H9 (cell line): ENCODE results near the gene IRX4. TPM values are rescaled to one million over a fixed set of nuclear protein-coding genes. Genes with fewer than 3 reads are reported as not detected.

Source experiments
- DNase-seq: peaks from one replicate; pipeline ENCODE4 v3.0.0-alpha.2; 2017
- H2AFZ ChIP-seq: one replicate; pipeline ENCODE4 v1.6.1; 2013; ENCODE audit warnings: mild to moderate bottlenecking, low read length, control low read depth, moderate library complexity
- H2AK5ac ChIP-seq: 2 replicates; pipeline ENCODE4 v1.6.1; 2013; ENCODE audit warnings: low read length, control low read depth, mixed read lengths; ENCODE audit not compliant: insufficient read length
- H2BK120ac ChIP-seq: one replicate; pipeline ENCODE4 v1.6.1; 2013; ENCODE audit warnings: low read depth, mild to moderate bottlenecking, low read length, control low read depth, inconsistent platforms; ENCODE audit not compliant: poor library complexity, severe bottlenecking
- H2BK12ac ChIP-seq: 2 replicates; pipeline ENCODE4 v1.6.1; 2013; ENCODE audit warnings: low read length, control low read depth, mixed read lengths, low read depth; ENCODE audit not compliant: insufficient read length
- H2BK15ac ChIP-seq: 2 replicates; pipeline ENCODE4 v1.6.1; 2013; ENCODE audit warnings: low read depth, low read length, control low read depth
- H2BK20ac ChIP-seq: one replicate; pipeline ENCODE4 v1.6.1; 2013; ENCODE audit warnings: low read depth, mild to moderate bottlenecking, low read length, control low read depth, inconsistent platforms; ENCODE audit not compliant: poor library complexity, severe bottlenecking
- H2BK5ac ChIP-seq: 2 replicates; pipeline ENCODE4 v1.6.1; 2013; ENCODE audit warnings: low read length, control low read depth, mixed read lengths; ENCODE audit not compliant: insufficient read length
- H3K14ac ChIP-seq: 2 replicates; pipeline ENCODE4 v1.6.1; 2013; ENCODE audit warnings: low read length, control low read depth; ENCODE audit not compliant: insufficient read depth
- H3K18ac ChIP-seq: 2 replicates; pipeline ENCODE4 v1.6.1; 2013; ENCODE audit warnings: low read depth, mild to moderate bottlenecking, mixed read lengths, low read length, control low read depth; ENCODE audit not compliant: insufficient read length
- H3K23ac ChIP-seq: 2 replicates; pipeline ENCODE4 v1.6.1; 2013; ENCODE audit warnings: low read length, control low read depth, mixed read lengths, low read depth; ENCODE audit not compliant: insufficient read length
- H3K23me2 ChIP-seq: 2 replicates; pipeline ENCODE4 v1.6.1; 2013; ENCODE audit warnings: low read depth, mild to moderate bottlenecking, mixed read lengths, low read length, control low read depth; ENCODE audit not compliant: insufficient read length, poor library complexity, severe bottlenecking
- H3K27ac ChIP-seq: 2 replicates; pipeline ENCODE4 v1.5.1; 2013; ENCODE audit warnings: low read length, control low read depth, mixed read lengths, low read depth; ENCODE audit not compliant: insufficient read length
- H3K27me3 ChIP-seq: 2 replicates; pipeline ENCODE4 v1.6.1; 2013; ENCODE audit warnings: low read length, control low read depth, inconsistent platforms; ENCODE audit not compliant: insufficient read depth
- H3K4ac ChIP-seq: 2 replicates; pipeline ENCODE4 v1.6.1; 2013; ENCODE audit warnings: low read depth, mild to moderate bottlenecking, control low read depth, inconsistent platforms, low read length, moderate library complexity
- H3K4me1 ChIP-seq: 2 replicates; pipeline ENCODE4 v1.6.1; 2013; ENCODE audit warnings: low read length, control low read depth, inconsistent platforms; ENCODE audit not compliant: insufficient read depth
- H3K4me2 ChIP-seq: 2 replicates; pipeline ENCODE4 v1.6.1; 2013; ENCODE audit warnings: low read length, control low read depth, mixed read lengths; ENCODE audit not compliant: insufficient read length, insufficient read depth
- H3K56ac ChIP-seq: 2 replicates; pipeline ENCODE4 v1.6.1; 2013; ENCODE audit warnings: low read depth, mild to moderate bottlenecking, mixed read lengths, low read length, control low read depth; ENCODE audit not compliant: insufficient read length
- H3K79me1 ChIP-seq: 2 replicates; pipeline ENCODE4 v1.6.1; 2013; ENCODE audit warnings: low read depth, mild to moderate bottlenecking, moderate library complexity, low read length, control low read depth, inconsistent platforms; ENCODE audit not compliant: insufficient read depth, poor library complexity, severe bottlenecking
- H3K79me2 ChIP-seq: 2 replicates; pipeline ENCODE4 v1.6.1; 2013; ENCODE audit warnings: low read length, control low read depth, inconsistent platforms; ENCODE audit not compliant: insufficient read depth
- H3K9ac ChIP-seq: 2 replicates; pipeline ENCODE4 v1.6.1; 2013; ENCODE audit warnings: low read length, control low read depth, mixed read lengths; ENCODE audit not compliant: insufficient read length; ENCODE audit errors: extremely low read depth
- H3K9me3 ChIP-seq: one replicate; pipeline ENCODE4 v1.6.1; 2013; ENCODE audit warnings: low read depth, low read length, inconsistent platforms; ENCODE audit not compliant: control insufficient read depth
- H3T11ph ChIP-seq: one replicate; pipeline ENCODE4 v1.6.1; 2013; ENCODE audit warnings: mild to moderate bottlenecking, low read length, control low read depth, inconsistent platforms
- H4K20me1 ChIP-seq: one replicate; pipeline ENCODE4 v1.6.1; 2013; ENCODE audit not compliant: control insufficient read depth, insufficient read length, insufficient read depth
- H4K5ac ChIP-seq: 2 replicates; pipeline ENCODE4 v1.6.1; 2013; ENCODE audit warnings: low read depth, mild to moderate bottlenecking, mixed read lengths, low read length, control low read depth; ENCODE audit not compliant: insufficient read length
- H4K8ac ChIP-seq: replicated peaks from 2 replicates; pipeline ENCODE4 v1.6.1; 2013; ENCODE audit warnings: low read length, control low read depth, mixed read lengths, low read depth; ENCODE audit not compliant: insufficient read length
- H4K91ac ChIP-seq: 2 replicates; pipeline ENCODE4 v1.6.1; 2013; ENCODE audit warnings: low read depth, mild to moderate bottlenecking, moderate library complexity, mixed read lengths, low read length, control low read depth; ENCODE audit not compliant: insufficient read length
- H3K27ac Mint-ChIP-seq, 3 experiments: 2 replicates in 2 of 3; 3 replicates in 1 of 3; pipeline ENCODE4 v1.8.0; 2020 to 2021; ENCODE audit warnings: mixed read lengths in 3 of 3, mild to moderate bottlenecking in 1 of 3, moderate library complexity in 1 of 3
- H3K27me3 Mint-ChIP-seq: 2 replicates; pipeline ENCODE4 v1.8.0; 2021; ENCODE audit warnings: low read depth, mild to moderate bottlenecking, moderate library complexity, mixed read lengths
- H3K36me3 Mint-ChIP-seq, 3 experiments: 2 replicates in 2 of 3; 3 replicates in 1 of 3; pipeline ENCODE4 v1.8.0; 2020 to 2021; ENCODE audit warnings: low read depth in 3 of 3, mixed read lengths in 3 of 3; ENCODE audit not compliant: insufficient read depth in 1 of 3
- H3K4me1 Mint-ChIP-seq, 2 experiments: 2 replicates each; pipeline ENCODE4 v1.8.0; 2020; ENCODE audit warnings: mixed read lengths in 2 of 2
- H3K4me3 Mint-ChIP-seq, 2 experiments: 2 replicates in 1 of 2; 3 replicates in 1 of 2; pipeline ENCODE4 v1.8.0; 2020 to 2021; ENCODE audit warnings: mild to moderate bottlenecking in 2 of 2, mixed read lengths in 2 of 2, moderate library complexity in 1 of 2
- H3K9me3 Mint-ChIP-seq, 2 experiments: 2 replicates in 1 of 2; 3 replicates in 1 of 2; pipeline ENCODE4 v1.8.0; 2020; ENCODE audit warnings: mild to moderate bottlenecking in 2 of 2, mixed read lengths in 2 of 2, moderate library complexity in 1 of 2
- CTCF ChIP-seq: fragments of 200-600 bp; sonication (generic); conservative IDR thresholded peaks from 3 replicates; pipeline ENCODE4 v1.8.0; 2021; ENCODE audit warnings: antibody characterized with exemption, mild to moderate bottlenecking
- WGBS: extraction: QIAGEN DNeasy Blood & Tissue Kit; methylation state at CpG from one replicate; pipeline ENCODE4 v1.1.7; 2013; ENCODE audit warnings: missing lambda C conversion rate, low lambda C conversion rate, mixed read lengths; ENCODE audit not compliant: insufficient read length; ENCODE audit errors: extremely low coverage; 5-methylcytosine and 5-hydroxymethylcytosine counted together
- total RNA-seq: library from RNA; stranded (reverse); gene quantifications from 2 replicates; pipeline ENCODE4 v1.2.1, GENCODE V29; 2021

IRX4 gene
- total RNA-seq, 1 experiment from 2014 or later, result 3.2 TPM

- no peak overlapping the region for H2AFZ ChIP-seq
- no peak overlapping the region for H3K4me2 ChIP-seq
- Mint-ChIP-seq H3K36me3 (peaks cover 0 to under 1% (median 0%) of the 10 kb centered on the region in 3 experiments; a peak in 1 of 7 replicates), H3K27ac (no peak overlapping the region), H3K9me3 (peaks cover 5 to 6% of the 10 kb centered on the region in 2 experiments; a peak in 4 of 5 replicates), H3K4me3 (no peak overlapping the region), H3K27me3 (no peaks in the 10 kb centered on the region; the same call in none of the 2 replicates), H3K4me1 (no peaks in the 10 kb centered on the region)
- H2BK120ac ChIP-seq, result no peak overlapping the region
- TF ChIP-seq CTCF, result no peak
- no peaks in the 10 kb centered on the region for H3K4me1 ChIP-seq
- no peak overlapping the region for H3K4ac ChIP-seq
- peaks cover 2% of the 10 kb centered on the region for H4K20me1 ChIP-seq
- H2BK12ac ChIP-seq, result no peak overlapping the region
- H2AK5ac ChIP-seq, result no peak overlapping the region
- no CpG with 5 or more reads among the region's 8 CpGs for WGBS
- DNase-seq, result no peak
- no peak overlapping the region for H3K23ac ChIP-seq
- H4K8ac ChIP-seq, result no peak overlapping the region
- no peak overlapping the region for H3K18ac ChIP-seq
- no peaks in the 10 kb centered on the region for H3K79me2 ChIP-seq
- H3K56ac ChIP-seq, result no peak overlapping the region
- H2BK20ac ChIP-seq, result no peak overlapping the region
- no peak overlapping the region for H2BK5ac ChIP-seq
- H3K27me3 ChIP-seq, result no peaks in the 10 kb centered on the region
- no peak overlapping the region for H4K5ac ChIP-seq
- no peak overlapping the region for H2BK15ac ChIP-seq
- no peak overlapping the region for H3K9ac ChIP-seq
- H3K9me3 ChIP-seq, result no peaks in the 10 kb centered on the region
- H3T11ph ChIP-seq, result no peak overlapping the region
- no peak overlapping the region for H4K91ac ChIP-seq
- no peaks in the 10 kb centered on the region for H3K23me2 ChIP-seq
- H3K27ac ChIP-seq, result no peak overlapping the region
- no peaks in the 10 kb centered on the region for H3K79me1 ChIP-seq
- no peak overlapping the region for H3K14ac ChIP-seq
These were observed 26.2 kb upstream of the IRX4 start for GRCh38 chr5:1908931-1909330.
